GM19099 (cell line): ENCODE measurements around the gene PPIL6.

ENCODE experiments used
- POLR2A ChIP-seq: IDR thresholded peaks from 3 replicates; pipeline ENCODE4 v1.6.1; 2011; ENCODE audit warnings: low read depth; ENCODE audit not compliant: insufficient read length; ENCODE audit errors: extremely low read depth

PPIL6 gene

DNA sequence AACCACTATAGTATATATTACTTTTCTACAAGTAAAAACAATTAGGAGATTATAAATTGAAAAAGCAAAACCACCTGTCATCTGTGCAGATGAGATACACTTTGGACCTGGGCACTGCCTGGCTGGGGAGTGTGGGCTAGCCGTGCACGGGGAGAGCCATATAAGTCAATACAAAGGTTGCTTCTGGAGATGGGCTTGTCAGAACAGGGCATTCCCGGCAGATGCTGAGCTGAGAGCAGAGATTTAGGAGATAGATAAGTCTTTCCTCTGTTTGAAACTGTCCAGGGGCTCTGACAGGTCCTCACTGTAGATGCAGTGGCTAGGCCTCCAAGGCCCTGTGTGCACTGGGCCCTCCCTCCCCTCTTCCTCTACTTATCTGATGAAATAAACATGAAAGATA lies 92.6 kb downstream of the PPIL6 start:
- TF ChIP-seq POLR2A = no peak

DNA sequence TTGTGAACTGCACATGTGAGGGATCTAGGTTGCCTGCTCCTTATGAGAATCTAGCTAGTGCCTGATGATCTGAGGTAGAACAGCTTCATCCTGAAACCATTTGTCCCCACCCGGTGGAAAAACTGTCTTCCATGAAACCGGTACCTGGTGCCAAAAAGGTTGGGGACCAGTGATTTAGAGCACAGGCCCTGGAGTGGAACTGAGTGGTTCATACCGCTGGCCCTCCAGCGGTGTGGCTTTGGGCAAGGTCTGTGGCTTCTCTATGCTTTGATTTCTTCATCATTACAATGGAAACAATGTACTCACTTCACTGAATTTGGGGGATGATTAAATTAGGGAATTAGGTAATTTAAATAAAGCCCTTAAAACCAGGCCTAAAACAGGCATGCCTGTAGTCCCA lies 94.4 kb downstream of the PPIL6 start:
- no peak for TF ChIP-seq POLR2A

DNA sequence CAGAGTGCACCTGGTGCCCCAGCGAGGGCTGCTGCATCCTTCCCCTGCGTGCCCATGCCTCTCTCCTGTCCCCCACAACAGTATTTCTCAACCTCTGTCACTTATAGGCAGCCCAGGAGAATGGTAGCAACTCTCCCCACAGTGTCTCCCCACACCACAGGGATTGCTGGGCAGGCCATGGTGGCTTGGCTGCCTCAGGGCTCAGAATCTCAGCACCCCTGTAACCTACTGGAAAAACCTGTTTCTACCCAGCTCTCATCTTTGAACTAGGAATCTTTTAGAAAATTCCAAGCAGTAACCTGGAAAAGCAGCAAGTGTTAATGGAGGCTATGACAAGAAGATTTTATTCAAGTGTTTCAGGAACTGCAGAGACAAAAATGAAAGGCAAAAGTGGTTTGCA lies 96.2 kb downstream of the PPIL6 start:
- TF ChIP-seq POLR2A = no peak

GRCh38 chr6:109343518-109343917 lies 96.9 kb downstream of the PPIL6 start:
- TF ChIP-seq POLR2A = no peak

DNA sequence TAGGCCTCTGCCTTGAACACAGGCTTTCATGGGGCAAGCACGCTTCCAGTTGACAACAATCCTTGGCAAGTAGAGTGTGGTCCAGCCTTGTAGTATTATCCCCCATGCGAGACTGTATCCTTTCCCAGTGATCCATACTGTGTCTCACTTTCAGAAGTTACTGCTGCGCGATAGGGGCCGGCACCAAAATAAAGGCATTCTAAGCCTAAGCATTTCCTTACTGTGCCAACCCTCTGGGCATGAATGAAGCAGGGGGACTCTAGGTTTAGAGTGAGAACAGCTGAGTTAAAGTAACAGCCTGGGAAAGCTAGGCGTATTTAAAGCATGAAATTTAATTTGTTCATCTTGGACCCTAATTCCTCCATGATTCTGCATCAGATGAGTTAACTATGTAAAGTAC lies 97.5 kb downstream of the PPIL6 start:
- no peak for TF ChIP-seq POLR2A

DNA sequence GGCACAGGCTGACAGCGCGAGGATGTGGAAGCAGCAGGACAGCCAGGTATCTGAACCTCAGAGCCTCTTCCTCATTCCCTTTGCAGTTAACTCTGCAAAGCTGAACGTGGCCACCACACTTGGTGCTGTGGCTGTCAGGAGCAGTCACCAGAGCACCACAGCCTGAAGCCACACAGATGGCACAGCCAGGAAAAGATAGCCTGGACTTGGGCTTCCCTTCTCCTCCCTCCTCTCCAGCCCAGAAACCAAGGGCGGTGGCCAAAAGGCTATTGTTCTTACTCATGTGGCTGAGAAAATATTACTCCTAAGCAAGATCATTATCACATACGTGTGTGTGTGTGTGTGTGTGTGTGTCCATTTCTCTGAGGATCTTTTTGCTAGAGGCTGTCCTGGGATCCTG lies 97.9 kb downstream of the PPIL6 start:
- TF ChIP-seq POLR2A = no peak

GRCh38 chr6:109340811-109341210 lies 99.6 kb downstream of the PPIL6 start:
- TF ChIP-seq POLR2A = no peak
